ENCODE results near the gene CLDN5. TPM values are rescaled to one million over a fixed set of nuclear protein-coding genes. Genes with fewer than 3 reads are reported as not detected.

Gene CLDN5
- total RNA-seq, 1 experiment from 2014 or later, result 0.44 TPM

DNA sequence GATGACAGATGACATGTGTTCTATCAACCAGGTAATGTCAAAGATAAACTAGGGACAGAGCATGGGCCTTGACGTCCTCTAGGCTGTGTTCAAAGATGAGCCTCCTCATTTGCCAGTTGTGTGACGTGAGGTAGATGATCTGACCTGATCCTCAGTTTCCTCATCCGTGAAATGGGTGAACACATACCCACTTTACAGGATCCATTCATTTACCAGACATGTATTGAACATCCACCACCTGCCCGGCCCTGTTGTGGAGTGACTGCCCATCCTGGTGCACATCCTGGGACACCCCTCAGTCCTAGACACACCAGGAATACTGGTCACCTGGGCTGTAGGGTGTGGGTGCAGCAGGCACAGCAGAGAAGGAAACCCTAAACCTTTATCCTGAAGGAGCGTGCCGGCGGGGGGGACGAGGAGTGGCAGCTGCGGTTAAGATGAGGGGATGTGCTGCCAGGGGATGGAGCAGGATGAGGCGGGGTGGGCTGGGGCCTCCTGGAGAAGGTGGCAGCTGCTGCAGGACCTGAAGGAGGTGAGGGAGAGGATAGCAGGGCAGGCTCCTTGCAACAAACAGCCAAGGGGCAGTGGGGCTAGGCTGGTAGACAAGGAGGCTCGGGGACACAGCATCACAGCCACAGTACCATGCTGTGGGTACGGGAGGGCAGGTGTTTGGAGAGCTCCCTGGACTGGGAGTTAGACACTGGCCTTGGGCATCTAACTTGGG is 8.4 kb downstream of the CLDN5 start:
- H4K91ac ChIP-seq (ENCODE audit: insufficient read length, low read depth, low read length), result no peak overlapping the region
- no peak overlapping the region for H3K4me3 Mint-ChIP-seq
- H3K9me3 Mint-ChIP-seq, result no peaks in the 10 kb centered on the region
- TF ChIP-seq, protein P1, sequence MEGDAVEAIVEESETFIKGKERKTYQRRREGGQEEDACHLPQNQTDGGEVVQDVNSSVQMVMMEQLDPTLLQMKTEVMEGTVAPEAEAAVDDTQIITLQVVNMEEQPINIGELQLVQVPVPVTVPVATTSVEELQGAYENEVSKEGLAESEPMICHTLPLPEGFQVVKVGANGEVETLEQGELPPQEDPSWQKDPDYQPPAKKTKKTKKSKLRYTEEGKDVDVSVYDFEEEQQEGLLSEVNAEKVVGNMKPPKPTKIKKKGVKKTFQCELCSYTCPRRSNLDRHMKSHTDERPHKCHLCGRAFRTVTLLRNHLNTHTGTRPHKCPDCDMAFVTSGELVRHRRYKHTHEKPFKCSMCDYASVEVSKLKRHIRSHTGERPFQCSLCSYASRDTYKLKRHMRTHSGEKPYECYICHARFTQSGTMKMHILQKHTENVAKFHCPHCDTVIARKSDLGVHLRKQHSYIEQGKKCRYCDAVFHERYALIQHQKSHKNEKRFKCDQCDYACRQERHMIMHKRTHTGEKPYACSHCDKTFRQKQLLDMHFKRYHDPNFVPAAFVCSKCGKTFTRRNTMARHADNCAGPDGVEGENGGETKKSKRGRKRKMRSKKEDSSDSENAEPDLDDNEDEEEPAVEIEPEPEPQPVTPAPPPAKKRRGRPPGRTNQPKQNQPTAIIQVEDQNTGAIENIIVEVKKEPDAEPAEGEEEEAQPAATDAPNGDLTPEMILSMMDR (conservative IDR thresholded peaks at IDR 0.05), result no peak
- H4K20me1 ChIP-seq (ENCODE audit: control insufficient read depth, insufficient read depth, insufficient read length), result no peaks in the 10 kb centered on the region
- H3K4ac ChIP-seq (ENCODE audit: low read depth, low read length), result no peak overlapping the region
- H4K8ac ChIP-seq (replicated peaks; ENCODE audit: insufficient read length, low read depth, low read length), result no peak overlapping the region
- H2BK120ac ChIP-seq (ENCODE audit: low read depth, low read length, poor library complexity, severe bottlenecking), result no peak overlapping the region
- no peaks in the 10 kb centered on the region for H3K27me3 ChIP-seq (ENCODE audit: insufficient read depth, low read length)
- no peak overlapping the region for H3K4me2 ChIP-seq (ENCODE audit: insufficient read depth, insufficient read length, low read length)
- H2BK20ac ChIP-seq (ENCODE audit: low read depth, low read length, poor library complexity, severe bottlenecking), result no peak overlapping the region
- H2AK5ac ChIP-seq (ENCODE audit: insufficient read length, low read length), result no peak overlapping the region
- H2BK15ac ChIP-seq (ENCODE audit: low read depth, low read length), result no peak overlapping the region
- H2BK12ac ChIP-seq (ENCODE audit: insufficient read length, low read depth, low read length), result no peak overlapping the region
- no peak overlapping the region for H3K18ac ChIP-seq (ENCODE audit: insufficient read length, low read depth, low read length)
- H3T11ph ChIP-seq (ENCODE audit: low read length), result no peak overlapping the region
- H3K79me2 ChIP-seq (ENCODE audit: insufficient read depth, low read length), result no peaks in the 10 kb centered on the region
- H2BK5ac ChIP-seq (ENCODE audit: insufficient read length, low read length), result no peak overlapping the region
- H3K9ac ChIP-seq (ENCODE audit: extremely low read depth, insufficient read length, low read length), result no peak overlapping the region
- H3K27ac ChIP-seq (ENCODE audit: insufficient read length, low read depth, low read length), result no peak overlapping the region
- no peak overlapping the region for H4K5ac ChIP-seq (ENCODE audit: insufficient read length, low read depth, low read length)
- no peaks in the 10 kb centered on the region for H3K79me1 ChIP-seq (ENCODE audit: insufficient read depth, low read depth, low read length, poor library complexity, severe bottlenecking)
- H3K4me1 ChIP-seq (ENCODE audit: insufficient read depth, low read length), result no peaks in the 10 kb centered on the region
- H3K36me3 Mint-ChIP-seq (ENCODE audit: insufficient read depth in 1 of 3, low read depth in 3 of 3), result peaks cover 14 to 59% (median 56%) of the 10 kb centered on the region in 3 experiments; a peak in 6 of 7 replicates
- DNase-seq, result no peak
- H2AFZ ChIP-seq (ENCODE audit: low read length), result no peak overlapping the region
- H3K23ac ChIP-seq (ENCODE audit: insufficient read length, low read depth, low read length), result no peak overlapping the region
- H3K27ac Mint-ChIP-seq, result no peak overlapping the region
- no peaks in the 10 kb centered on the region for H3K9me3 ChIP-seq (ENCODE audit: control insufficient read depth, low read depth, low read length)
- peaks cover 4% of the 10 kb centered on the region; the same call in 1 of the 2 replicates for H3K27me3 Mint-ChIP-seq (ENCODE audit: low read depth)
- no peaks in the 10 kb centered on the region for H3K23me2 ChIP-seq (ENCODE audit: insufficient read length, low read depth, low read length, poor library complexity, severe bottlenecking)
- no peak overlapping the region for H3K14ac ChIP-seq (ENCODE audit: insufficient read depth, low read length)
- H3K4me1 Mint-ChIP-seq, result 0 out of 4 replicates have a peak, but pooled peaks cover 0 to 3% of the 10 kb centered on the region in 2 experiments
- H3K56ac ChIP-seq (ENCODE audit: insufficient read length, low read depth, low read length), result no peak overlapping the region
- no CpG with 5 or more reads among the region's 12 CpGs for WGBS (ENCODE audit: extremely low coverage, insufficient read length, low lambda C conversion rate)

Data from H9 (cell line).